H9 (cell line): Measurements from ENCODE around the gene ANO10. TPM values are rescaled to one million over a fixed set of nuclear protein-coding genes. Genes with fewer than 3 reads are reported as not detected.

ENCODE experiments used
- DNase-seq: peaks from one replicate; pipeline ENCODE4 v3.0.0-alpha.2; 2017
- H2AFZ ChIP-seq: one replicate; pipeline ENCODE4 v1.6.1; 2013; ENCODE audit warnings: mild to moderate bottlenecking, low read length, control low read depth, moderate library complexity
- H2AK5ac ChIP-seq: 2 replicates; pipeline ENCODE4 v1.6.1; 2013; ENCODE audit warnings: low read length, control low read depth, mixed read lengths; ENCODE audit not compliant: insufficient read length
- H2BK120ac ChIP-seq: one replicate; pipeline ENCODE4 v1.6.1; 2013; ENCODE audit warnings: low read depth, mild to moderate bottlenecking, low read length, control low read depth, inconsistent platforms; ENCODE audit not compliant: poor library complexity, severe bottlenecking
- H2BK12ac ChIP-seq: 2 replicates; pipeline ENCODE4 v1.6.1; 2013; ENCODE audit warnings: low read length, control low read depth, mixed read lengths, low read depth; ENCODE audit not compliant: insufficient read length
- H2BK15ac ChIP-seq: 2 replicates; pipeline ENCODE4 v1.6.1; 2013; ENCODE audit warnings: low read depth, low read length, control low read depth
- H2BK20ac ChIP-seq: one replicate; pipeline ENCODE4 v1.6.1; 2013; ENCODE audit warnings: low read depth, mild to moderate bottlenecking, low read length, control low read depth, inconsistent platforms; ENCODE audit not compliant: poor library complexity, severe bottlenecking
- H2BK5ac ChIP-seq: 2 replicates; pipeline ENCODE4 v1.6.1; 2013; ENCODE audit warnings: low read length, control low read depth, mixed read lengths; ENCODE audit not compliant: insufficient read length
- H3K14ac ChIP-seq: 2 replicates; pipeline ENCODE4 v1.6.1; 2013; ENCODE audit warnings: low read length, control low read depth; ENCODE audit not compliant: insufficient read depth
- H3K18ac ChIP-seq: 2 replicates; pipeline ENCODE4 v1.6.1; 2013; ENCODE audit warnings: low read depth, mild to moderate bottlenecking, mixed read lengths, low read length, control low read depth; ENCODE audit not compliant: insufficient read length
- H3K23ac ChIP-seq: 2 replicates; pipeline ENCODE4 v1.6.1; 2013; ENCODE audit warnings: low read length, control low read depth, mixed read lengths, low read depth; ENCODE audit not compliant: insufficient read length
- H3K23me2 ChIP-seq: 2 replicates; pipeline ENCODE4 v1.6.1; 2013; ENCODE audit warnings: low read depth, mild to moderate bottlenecking, mixed read lengths, low read length, control low read depth; ENCODE audit not compliant: insufficient read length, poor library complexity, severe bottlenecking
- H3K27ac ChIP-seq: 2 replicates; pipeline ENCODE4 v1.5.1; 2013; ENCODE audit warnings: low read length, control low read depth, mixed read lengths, low read depth; ENCODE audit not compliant: insufficient read length
- H3K27me3 ChIP-seq: 2 replicates; pipeline ENCODE4 v1.6.1; 2013; ENCODE audit warnings: low read length, control low read depth, inconsistent platforms; ENCODE audit not compliant: insufficient read depth
- H3K4ac ChIP-seq: 2 replicates; pipeline ENCODE4 v1.6.1; 2013; ENCODE audit warnings: low read depth, mild to moderate bottlenecking, control low read depth, inconsistent platforms, low read length, moderate library complexity
- H3K4me1 ChIP-seq: 2 replicates; pipeline ENCODE4 v1.6.1; 2013; ENCODE audit warnings: low read length, control low read depth, inconsistent platforms; ENCODE audit not compliant: insufficient read depth
- H3K4me2 ChIP-seq: 2 replicates; pipeline ENCODE4 v1.6.1; 2013; ENCODE audit warnings: low read length, control low read depth, mixed read lengths; ENCODE audit not compliant: insufficient read length, insufficient read depth
- H3K56ac ChIP-seq: 2 replicates; pipeline ENCODE4 v1.6.1; 2013; ENCODE audit warnings: low read depth, mild to moderate bottlenecking, mixed read lengths, low read length, control low read depth; ENCODE audit not compliant: insufficient read length
- H3K79me1 ChIP-seq: 2 replicates; pipeline ENCODE4 v1.6.1; 2013; ENCODE audit warnings: low read depth, mild to moderate bottlenecking, moderate library complexity, low read length, control low read depth, inconsistent platforms; ENCODE audit not compliant: insufficient read depth, poor library complexity, severe bottlenecking
- H3K79me2 ChIP-seq: 2 replicates; pipeline ENCODE4 v1.6.1; 2013; ENCODE audit warnings: low read length, control low read depth, inconsistent platforms; ENCODE audit not compliant: insufficient read depth
- H3K9ac ChIP-seq: 2 replicates; pipeline ENCODE4 v1.6.1; 2013; ENCODE audit warnings: low read length, control low read depth, mixed read lengths; ENCODE audit not compliant: insufficient read length; ENCODE audit errors: extremely low read depth
- H3K9me3 ChIP-seq: one replicate; pipeline ENCODE4 v1.6.1; 2013; ENCODE audit warnings: low read depth, low read length, inconsistent platforms; ENCODE audit not compliant: control insufficient read depth
- H3T11ph ChIP-seq: one replicate; pipeline ENCODE4 v1.6.1; 2013; ENCODE audit warnings: mild to moderate bottlenecking, low read length, control low read depth, inconsistent platforms
- H4K20me1 ChIP-seq: one replicate; pipeline ENCODE4 v1.6.1; 2013; ENCODE audit not compliant: control insufficient read depth, insufficient read length, insufficient read depth
- H4K5ac ChIP-seq: 2 replicates; pipeline ENCODE4 v1.6.1; 2013; ENCODE audit warnings: low read depth, mild to moderate bottlenecking, mixed read lengths, low read length, control low read depth; ENCODE audit not compliant: insufficient read length
- H4K8ac ChIP-seq: replicated peaks from 2 replicates; pipeline ENCODE4 v1.6.1; 2013; ENCODE audit warnings: low read length, control low read depth, mixed read lengths, low read depth; ENCODE audit not compliant: insufficient read length
- H4K91ac ChIP-seq: 2 replicates; pipeline ENCODE4 v1.6.1; 2013; ENCODE audit warnings: low read depth, mild to moderate bottlenecking, moderate library complexity, mixed read lengths, low read length, control low read depth; ENCODE audit not compliant: insufficient read length
- H3K27ac Mint-ChIP-seq, 3 experiments: 2 replicates in 2 of 3; 3 replicates in 1 of 3; pipeline ENCODE4 v1.8.0; 2020 to 2021; ENCODE audit warnings: mixed read lengths in 3 of 3, mild to moderate bottlenecking in 1 of 3, moderate library complexity in 1 of 3
- H3K27me3 Mint-ChIP-seq: 2 replicates; pipeline ENCODE4 v1.8.0; 2021; ENCODE audit warnings: low read depth, mild to moderate bottlenecking, moderate library complexity, mixed read lengths
- H3K36me3 Mint-ChIP-seq, 3 experiments: 2 replicates in 2 of 3; 3 replicates in 1 of 3; pipeline ENCODE4 v1.8.0; 2020 to 2021; ENCODE audit warnings: low read depth in 3 of 3, mixed read lengths in 3 of 3; ENCODE audit not compliant: insufficient read depth in 1 of 3
- H3K4me1 Mint-ChIP-seq, 2 experiments: 2 replicates each; pipeline ENCODE4 v1.8.0; 2020; ENCODE audit warnings: mixed read lengths in 2 of 2
- H3K4me3 Mint-ChIP-seq, 2 experiments: 2 replicates in 1 of 2; 3 replicates in 1 of 2; pipeline ENCODE4 v1.8.0; 2020 to 2021; ENCODE audit warnings: mild to moderate bottlenecking in 2 of 2, mixed read lengths in 2 of 2, moderate library complexity in 1 of 2
- H3K9me3 Mint-ChIP-seq, 2 experiments: 2 replicates in 1 of 2; 3 replicates in 1 of 2; pipeline ENCODE4 v1.8.0; 2020; ENCODE audit warnings: mild to moderate bottlenecking in 2 of 2, mixed read lengths in 2 of 2, moderate library complexity in 1 of 2
- WGBS: extraction: QIAGEN DNeasy Blood & Tissue Kit; methylation state at CpG from one replicate; pipeline ENCODE4 v1.1.7; 2013; ENCODE audit warnings: missing lambda C conversion rate, low lambda C conversion rate, mixed read lengths; ENCODE audit not compliant: insufficient read length; ENCODE audit errors: extremely low coverage; 5-methylcytosine and 5-hydroxymethylcytosine counted together
- total RNA-seq: library from RNA; stranded (reverse); gene quantifications from 2 replicates; pipeline ENCODE4 v1.2.1, GENCODE V29; 2021
- TF ChIP-seq, protein P1 (sequence below): fragments of 200-600 bp; sonication (generic); conservative IDR thresholded peaks from 3 replicates; pipeline ENCODE4 v1.8.0; 2021; ENCODE audit warnings: antibody characterized with exemption, mild to moderate bottlenecking

The ANO10 gene
- total RNA-seq, 1 experiment from 2014 or later, result 38.7 TPM

DNA sequence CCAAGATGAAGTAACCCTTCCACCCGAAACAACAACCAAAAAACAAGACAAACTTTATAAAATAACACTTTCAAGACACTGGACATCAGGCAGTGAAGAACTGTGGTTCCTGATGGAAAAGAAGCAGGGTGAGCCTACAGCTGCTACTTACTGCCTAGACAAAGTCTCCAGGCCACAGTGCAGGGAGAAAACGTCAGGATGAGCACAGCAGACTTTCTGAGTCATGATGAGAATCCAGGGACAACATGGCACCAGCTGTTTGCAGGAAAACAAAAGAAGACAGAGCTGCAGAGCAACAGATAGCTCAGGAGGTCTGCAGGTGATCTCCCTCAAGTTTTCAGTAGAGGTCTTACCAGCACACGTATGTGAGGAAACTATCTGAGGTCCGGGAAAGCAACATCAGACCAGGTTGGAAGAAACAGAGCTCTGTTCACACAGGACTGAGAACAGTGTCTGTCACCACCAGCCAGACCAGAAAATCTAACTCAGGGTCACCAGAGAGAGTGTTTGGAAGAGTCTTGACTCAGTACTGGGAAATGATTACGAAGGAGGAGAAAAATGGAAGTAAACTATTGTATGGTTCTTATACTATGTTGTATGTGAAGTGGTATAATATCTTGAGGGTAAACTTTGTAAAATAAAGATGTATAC, 108.9 kb downstream of the ANO10 start:
- Histone ChIP-seq H2BK12ac (no peak overlapping the region), H3T11ph (no peak overlapping the region), H2AFZ (no peak overlapping the region), H4K20me1 (no peaks in the 10 kb centered on the region), H3K79me2 (0 out of 2 replicates have a peak, but pooled peaks cover 3% of the 10 kb centered on the region), H3K23me2 (no peaks in the 10 kb centered on the region), H4K91ac (no peak overlapping the region), H2BK120ac (no peak overlapping the region), H3K79me1 (no peaks in the 10 kb centered on the region), H4K5ac (no peak overlapping the region), H3K9me3 (no peaks in the 10 kb centered on the region), H2BK15ac (no peak overlapping the region), H2AK5ac (no peak overlapping the region), H3K18ac (no peak overlapping the region), H2BK20ac (no peak overlapping the region), H3K14ac (no peak overlapping the region), H3K4me2 (no peak overlapping the region), H3K4ac (no peak overlapping the region), H3K27ac (no peak overlapping the region), H3K4me1 (no peaks in the 10 kb centered on the region), H3K23ac (no peak overlapping the region), H4K8ac (no peak overlapping the region), H3K27me3 (no peaks in the 10 kb centered on the region), H3K9ac (no peak overlapping the region), H2BK5ac (no peak overlapping the region), H3K56ac (no peak overlapping the region)
- peaks cover 0 to 2% of the 10 kb centered on the region in 2 experiments; a peak in 2 of 4 replicates for H3K4me1 Mint-ChIP-seq
- no peaks in the 10 kb centered on the region; a peak in 1 of 5 replicates for H3K9me3 Mint-ChIP-seq
- H3K4me3 Mint-ChIP-seq, result no peak overlapping the region
- H3K36me3 Mint-ChIP-seq, result peaks cover under 1 to 11% (median 1%) of the 10 kb centered on the region in 3 experiments; a peak in 4 of 7 replicates
- no peaks in the 10 kb centered on the region for H3K27me3 Mint-ChIP-seq
- no CpG with 5 or more reads among the region's 5 CpGs for WGBS
- no peak for DNase-seq
- H3K27ac Mint-ChIP-seq, result peak overlapping the region in 1 of 3 experiments; percentile 12; a peak in 1 of 7 replicates
- TF ChIP-seq, protein P1, sequence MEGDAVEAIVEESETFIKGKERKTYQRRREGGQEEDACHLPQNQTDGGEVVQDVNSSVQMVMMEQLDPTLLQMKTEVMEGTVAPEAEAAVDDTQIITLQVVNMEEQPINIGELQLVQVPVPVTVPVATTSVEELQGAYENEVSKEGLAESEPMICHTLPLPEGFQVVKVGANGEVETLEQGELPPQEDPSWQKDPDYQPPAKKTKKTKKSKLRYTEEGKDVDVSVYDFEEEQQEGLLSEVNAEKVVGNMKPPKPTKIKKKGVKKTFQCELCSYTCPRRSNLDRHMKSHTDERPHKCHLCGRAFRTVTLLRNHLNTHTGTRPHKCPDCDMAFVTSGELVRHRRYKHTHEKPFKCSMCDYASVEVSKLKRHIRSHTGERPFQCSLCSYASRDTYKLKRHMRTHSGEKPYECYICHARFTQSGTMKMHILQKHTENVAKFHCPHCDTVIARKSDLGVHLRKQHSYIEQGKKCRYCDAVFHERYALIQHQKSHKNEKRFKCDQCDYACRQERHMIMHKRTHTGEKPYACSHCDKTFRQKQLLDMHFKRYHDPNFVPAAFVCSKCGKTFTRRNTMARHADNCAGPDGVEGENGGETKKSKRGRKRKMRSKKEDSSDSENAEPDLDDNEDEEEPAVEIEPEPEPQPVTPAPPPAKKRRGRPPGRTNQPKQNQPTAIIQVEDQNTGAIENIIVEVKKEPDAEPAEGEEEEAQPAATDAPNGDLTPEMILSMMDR, result no peak
